GM19023 (cell line): ENCODE data around the gene POLR2E.

Experiments used
- ATAC-seq: cut with Tn5 transposase; IDR thresholded peaks from one replicate; pipeline ENCODE4 v1.9.1; 2021; ENCODE audit warnings: mild to moderate bottlenecking, moderate library complexity; ENCODE audit not compliant: unreplicated experiment

POLR2E gene

GRCh38 chr19:1111641-1112267, 16.6 kb upstream of the POLR2E start:
- ATAC-seq: no peak

- no peak for ATAC-seq
Measured at GRCh38 chr19:1110809-1111640, 15.8 kb upstream of the POLR2E start.

GRCh38 chr19:1109697-1110671, 14.8 kb upstream of the POLR2E start:
- ATAC-seq: no peak

GRCh38 chr19:1109032-1109551, 13.9 kb upstream of the POLR2E start:
- no peak for ATAC-seq

- ATAC-seq: no peak
Measured at GRCh38 chr19:1108291-1109031, 13.3 kb upstream of the POLR2E start.

- ATAC-seq: no peak
Measured at GRCh38 chr19:1107661-1108261, 12.6 kb upstream of the POLR2E start.

GRCh38 chr19:1106841-1107660, 11.9 kb upstream of the POLR2E start:
- no peak for ATAC-seq

GRCh38 chr19:1105873-1106840, 11.0 kb upstream of the POLR2E start:
- no peak for ATAC-seq

- no peak for ATAC-seq
Measured at GRCh38 chr19:1105008-1105872, 10.1 kb upstream of the POLR2E start.

- peak; percentile 29 for ATAC-seq
Measured at GRCh38 chr19:1104311-1105007, 9.3 kb upstream of the POLR2E start.

GRCh38 chr19:1103708-1104310, 8.6 kb upstream of the POLR2E start, which contains the start of gene GPX4:
Gene GPX4, plus strand, starts transcription at chr19:1103994. Its CDS starts 50 bp downstream, at chr19:1104044.
- peak; percentile 65 for ATAC-seq

GRCh38 chr19:1103132-1103707, 8.0 kb upstream of the POLR2E start:
- no peak for ATAC-seq

GRCh38 chr19:1102407-1103131, 7.4 kb upstream of the POLR2E start:
- ATAC-seq: no peak

- ATAC-seq: no peak
Measured at GRCh38 chr19:1101337-1101698, 6.1 kb upstream of the POLR2E start.
